HepG2 (cell line): ENCODE measurements around the gene SMIM1. TPM values are rescaled to one million over a fixed set of nuclear protein-coding genes. Genes with fewer than 3 reads are reported as not detected.
A peak's percentile ranks its signal among the peaks of the same experiment; 100 is the strongest.

Experiments used
- ADNP ChIP-seq: sonication (generic); formaldehyde crosslinking; IDR thresholded peaks from 2 replicates; pipeline ENCODE4 v1.4.0; 2020; ENCODE audit warnings: missing genetic modification reagents
- CAMTA2 ChIP-seq: sonication (generic); formaldehyde crosslinking; IDR thresholded peaks from 2 replicates; pipeline ENCODE4 v1.4.0; 2020; ENCODE audit warnings: mild to moderate bottlenecking, missing genetic modification reagents, borderline replicate concordance
- ELF4 ChIP-seq: sonication (generic); formaldehyde crosslinking; IDR thresholded peaks from 2 replicates; pipeline ENCODE4 v1.5.0; 2020; ENCODE audit warnings: missing genetic modification reagents, mild to moderate bottlenecking, moderate library complexity, borderline replicate concordance
- HNRNPH1 ChIP-seq: fragments of 200-400 bp; formaldehyde crosslinking; optimal IDR thresholded peaks from 2 replicates; pipeline ENCODE3; 2017; ENCODE audit warnings: mild to moderate bottlenecking, low read depth, low read length
- JUNB ChIP-seq: sonication (generic); formaldehyde crosslinking; IDR thresholded peaks from 2 replicates; pipeline ENCODE4 v1.8.0; 2022; ENCODE audit warnings: missing genetic modification reagents, mild to moderate bottlenecking, borderline replicate concordance
- KDM3A ChIP-seq: IDR thresholded peaks from 2 replicates; pipeline ENCODE4 v1.6.1; 2018; ENCODE audit warnings: low read depth, missing compliant biosample characterization
- MNT ChIP-seq: fragments of 450-650 bp; IDR thresholded peaks from 2 replicates; pipeline ENCODE4 v1.6.1; 2016
- ONECUT2 ChIP-seq: sonication (generic); formaldehyde crosslinking; IDR thresholded peaks from 2 replicates; pipeline ENCODE4 v1.4.0; 2020; ENCODE audit warnings: missing genetic modification reagents
- PHB2 ChIP-seq: fragments of 450-650 bp; IDR thresholded peaks from 2 replicates; pipeline ENCODE4 v1.6.1; 2018; ENCODE audit not compliant: partially characterized antibody
- RBM39 ChIP-seq: fragments of 200-400 bp; formaldehyde crosslinking; IDR thresholded peaks from one replicate; pipeline ENCODE4 v1.6.1; 2018; ENCODE audit warnings: antibody characterized with exemption, mild to moderate bottlenecking, low read depth, low read length; ENCODE audit not compliant: poor library complexity, severe bottlenecking
- RFX1 ChIP-seq: fragments of 450-650 bp; IDR thresholded peaks from 2 replicates; pipeline ENCODE4 v1.6.1; 2017
- RFX3 ChIP-seq: IDR thresholded peaks from 2 replicates; pipeline ENCODE4 v1.6.1; 2016; ENCODE audit warnings: missing biosample characterization, missing genetic modification reagents
- UBTF ChIP-seq: sonication (generic); formaldehyde crosslinking; IDR thresholded peaks from 2 replicates; pipeline ENCODE4 v1.4.0; 2020; ENCODE audit warnings: mild to moderate bottlenecking, missing genetic modification reagents
- WIZ ChIP-seq: sonication (generic); formaldehyde crosslinking; IDR thresholded peaks from 2 replicates; pipeline ENCODE4 v1.5.1; 2020; ENCODE audit warnings: mild to moderate bottlenecking, missing genetic modification reagents
- ZBTB38 ChIP-seq: sonication (generic); formaldehyde crosslinking; IDR thresholded peaks from 2 replicates; pipeline ENCODE4 v1.5.1; 2020; ENCODE audit warnings: mild to moderate bottlenecking, missing genetic modification reagents
- ZNF124 ChIP-seq: sonication (generic); formaldehyde crosslinking; IDR thresholded peaks from 2 replicates; pipeline ENCODE4 v1.4.0; 2020; ENCODE audit warnings: missing genetic modification reagents
- ZNF703 ChIP-seq: sonication (generic); formaldehyde crosslinking; IDR thresholded peaks from 2 replicates; pipeline ENCODE4 v1.5.1; 2020; ENCODE audit warnings: missing genetic modification reagents, mild to moderate bottlenecking, moderate library complexity, borderline replicate concordance
- ZNF83 ChIP-seq: sonication (generic); formaldehyde crosslinking; IDR thresholded peaks from 2 replicates; pipeline ENCODE4 v1.4.0; 2020; ENCODE audit warnings: missing genetic modification reagents, mild to moderate bottlenecking, borderline replicate concordance
- polyA plus RNA-seq, 8 experiments: library from polyadenylated mRNA; depleted of rRNA in 3 of 8; stranded (reverse) in 7 of 8; unstranded in 1 of 8; fragments of >200 nt; fragmentation: Illumina TruSeq in 4 of 8; extraction: Trizol in 4 of 8; gene quantifications; 2 replicates each; pipeline versions ENCODE4 v1.2.1 to v1.2.3, GENCODE V29; 2011 to 2016; ENCODE audit warnings: low read depth in 4 of 8, missing spikeins in 1 of 8, mixed read lengths in 1 of 8; ENCODE audit not compliant: insufficient read depth in 1 of 8
- total RNA-seq, 5 experiments: library from RNA; depleted of rRNA; stranded (reverse); fragments of >200 nt; fragmentation: Illumina TruSeq; extraction: Trizol; gene quantifications; 2 replicates each; pipeline ENCODE4 v1.2.3, GENCODE V29; 2016; ENCODE audit warnings: low read depth in 1 of 5
- TF ChIP-seq, protein P1 (sequence below): sonication (generic); formaldehyde crosslinking; IDR thresholded peaks from 2 replicates; pipeline ENCODE4 v1.4.0; 2020; ENCODE audit warnings: low read depth, mild to moderate bottlenecking, missing genetic modification reagents
- TF ChIP-seq, protein P2 (sequence below): sonication (generic); formaldehyde crosslinking; IDR thresholded peaks from 2 replicates; pipeline ENCODE4 v1.5.1; 2020; ENCODE audit warnings: missing genetic modification reagents, mild to moderate bottlenecking, borderline replicate concordance
- TF ChIP-seq, protein P3 (sequence below): conservative IDR thresholded peaks from 2 replicates; pipeline ENCODE4 v1.6.1; 2018; ENCODE audit warnings: missing genetic modification reagents

Gene SMIM1
- total and polyA plus RNA-seq, 2 of the 13 experiments (the other 11 are each of a cell fraction or from before 2014, with no cell fraction given), result 12.4 to 56.3 TPM

DNA sequence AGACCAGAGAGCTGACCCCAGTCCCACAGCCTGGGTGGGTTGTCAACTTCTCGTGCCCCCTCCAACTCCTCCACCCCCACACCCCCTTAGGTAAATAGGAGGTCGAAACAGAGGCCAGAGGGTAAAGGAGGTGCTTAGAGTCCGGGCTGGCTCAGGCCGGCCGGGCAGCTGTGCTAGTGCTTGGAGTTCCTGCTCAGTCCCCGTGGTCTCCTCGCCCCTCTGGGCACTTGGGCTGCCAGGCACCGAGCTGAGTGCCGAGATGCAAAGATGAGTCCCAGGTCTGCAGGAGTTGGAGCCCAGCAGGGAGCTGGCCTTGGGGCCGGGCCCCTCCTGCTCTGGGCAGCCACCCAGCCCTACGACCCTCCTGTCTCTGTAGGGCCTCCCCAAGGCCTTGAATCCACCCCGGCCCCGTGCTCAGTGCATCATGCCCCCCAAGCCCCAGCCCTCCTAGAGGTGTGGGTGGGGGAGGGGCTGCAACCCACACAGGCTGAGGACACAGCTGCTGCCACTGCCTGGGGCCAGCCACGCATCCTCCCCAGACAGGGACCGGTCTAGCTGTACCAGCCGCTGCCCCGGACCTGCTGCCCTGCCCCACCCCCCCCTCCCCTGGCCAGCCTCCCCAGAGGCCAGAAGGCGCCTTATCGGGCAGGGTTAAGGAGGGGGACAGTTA lies 1.9 kb downstream of the SMIM1 start (continued):
- TF ChIP-seq, protein P1, sequence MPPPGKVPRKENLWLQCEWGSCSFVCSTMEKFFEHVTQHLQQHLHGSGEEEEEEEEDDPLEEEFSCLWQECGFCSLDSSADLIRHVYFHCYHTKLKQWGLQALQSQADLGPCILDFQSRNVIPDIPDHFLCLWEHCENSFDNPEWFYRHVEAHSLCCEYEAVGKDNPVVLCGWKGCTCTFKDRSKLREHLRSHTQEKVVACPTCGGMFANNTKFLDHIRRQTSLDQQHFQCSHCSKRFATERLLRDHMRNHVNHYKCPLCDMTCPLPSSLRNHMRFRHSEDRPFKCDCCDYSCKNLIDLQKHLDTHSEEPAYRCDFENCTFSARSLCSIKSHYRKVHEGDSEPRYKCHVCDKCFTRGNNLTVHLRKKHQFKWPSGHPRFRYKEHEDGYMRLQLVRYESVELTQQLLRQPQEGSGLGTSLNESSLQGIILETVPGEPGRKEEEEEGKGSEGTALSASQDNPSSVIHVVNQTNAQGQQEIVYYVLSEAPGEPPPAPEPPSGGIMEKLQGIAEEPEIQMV, result no peak
- TF ChIP-seq HNRNPH1 (no peak), KDM3A (CRISPR knock-in tag) (no peak), UBTF (CRISPR knock-in tag) (no peak), ZNF83 (no peak), CAMTA2 (no peak), ADNP (no peak), WIZ (CRISPR knock-in tag) (no peak), ZNF703 (CRISPR knock-in tag) (no peak), ELF4 (CRISPR knock-in tag) (no peak), RFX3 (CRISPR knock-in tag) (no peak), ZNF124 (CRISPR knock-in tag) (no peak), ONECUT2 (CRISPR knock-in tag) (no peak), JUNB (CRISPR knock-in tag) (no peak), RBM39 (peak; percentile 49), PHB2 (no peak), MNT (no peak), RFX1 (no peak), ZBTB38 (no peak)
- TF ChIP-seq, protein P2, sequence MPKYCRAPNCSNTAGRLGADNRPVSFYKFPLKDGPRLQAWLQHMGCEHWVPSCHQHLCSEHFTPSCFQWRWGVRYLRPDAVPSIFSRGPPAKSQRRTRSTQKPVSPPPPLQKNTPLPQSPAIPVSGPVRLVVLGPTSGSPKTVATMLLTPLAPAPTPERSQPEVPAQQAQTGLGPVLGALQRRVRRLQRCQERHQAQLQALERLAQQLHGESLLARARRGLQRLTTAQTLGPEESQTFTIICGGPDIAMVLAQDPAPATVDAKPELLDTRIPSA, result no peak
- TF ChIP-seq, protein P3, sequence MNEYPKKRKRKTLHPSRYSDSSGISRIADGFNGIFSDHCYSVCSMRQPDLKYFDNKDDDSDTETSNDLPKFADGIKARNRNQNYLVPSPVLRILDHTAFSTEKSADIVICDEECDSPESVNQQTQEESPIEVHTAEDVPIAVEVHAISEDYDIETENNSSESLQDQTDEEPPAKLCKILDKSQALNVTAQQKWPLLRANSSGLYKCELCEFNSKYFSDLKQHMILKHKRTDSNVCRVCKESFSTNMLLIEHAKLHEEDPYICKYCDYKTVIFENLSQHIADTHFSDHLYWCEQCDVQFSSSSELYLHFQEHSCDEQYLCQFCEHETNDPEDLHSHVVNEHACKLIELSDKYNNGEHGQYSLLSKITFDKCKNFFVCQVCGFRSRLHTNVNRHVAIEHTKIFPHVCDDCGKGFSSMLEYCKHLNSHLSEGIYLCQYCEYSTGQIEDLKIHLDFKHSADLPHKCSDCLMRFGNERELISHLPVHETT, result no peak
